ENCODE data around the gene EXOSC9. TPM values are rescaled to one million over a fixed set of nuclear protein-coding genes. Genes with fewer than 3 reads are reported as not detected.

The EXOSC9 gene
- total RNA-seq, 3 donors from 2014 or later (not counting 1 experiment from before 2014, with no cell fraction given) = 45.7 to 57.4 (median 51.2) TPM

DNA sequence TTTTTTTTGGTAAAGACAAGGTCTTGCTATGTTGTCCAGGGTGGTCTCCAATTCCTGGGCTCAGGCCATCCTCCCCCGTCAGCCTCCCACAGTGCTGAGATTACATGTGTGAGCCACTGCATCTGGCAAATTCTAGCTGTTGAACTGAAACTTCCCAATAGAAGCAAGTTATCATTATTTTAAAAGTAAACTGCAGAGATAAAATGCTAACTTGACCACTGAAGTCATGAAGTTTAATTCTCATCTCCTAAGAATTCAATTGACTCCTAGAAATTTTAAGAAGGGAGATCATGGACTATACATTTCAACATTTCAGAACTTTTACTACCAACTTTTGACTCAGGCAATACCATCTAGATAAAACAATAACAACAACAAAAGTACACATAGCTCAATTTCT, 11.7 kb upstream of the EXOSC9 start:
- Mint-ChIP-seq H3K27ac (no peak overlapping the region), H3K36me3 (no peaks in the 10 kb centered on the region), H3K27me3 (ENCODE audit: low read depth in 2 of 2) (peaks cover 37 to 67% of the 10 kb centered on the region in 2 donors), H3K4me3 (no peak overlapping the region), H3K9me3 (no peaks in the 10 kb centered on the region), H3K4me1 (no peaks in the 10 kb centered on the region)
- TF ChIP-seq CTCF (IDR thresholded peaks at IDR 0.05) = no peak
- DNase-seq (no peak), ATAC-seq (no peak)
- H3K9me3 ChIP-seq (ENCODE audit: control insufficient read depth, insufficient read depth, low read length) = peaks cover under 1% of the 10 kb centered on the region
- intact Hi-C loops (cut with micrococcal nuclease) = no loop called here
- peaks cover 12% of the 10 kb centered on the region for H3K27me3 ChIP-seq (ENCODE audit: control insufficient read depth, insufficient read depth, low read length)
- H3K4me1 ChIP-seq (ENCODE audit: control insufficient read depth, insufficient read depth, low read length) = no peaks in the 10 kb centered on the region
- 82% methylated on average over 1 of the region's 1 CpG for WGBS (ENCODE audit: insufficient coverage)
- H3K4me3 ChIP-seq (ENCODE audit: low read length) = no peak overlapping the region
- no peaks in the 10 kb centered on the region for H3K36me3 ChIP-seq (ENCODE audit: control insufficient read depth, insufficient read depth, low read length)
- H3K27ac ChIP-seq (ENCODE audit: low read length) = no peak overlapping the region

- Histone ChIP-seq H3K4me3 (ENCODE audit: low read length) (no peak overlapping the region), H3K9me3 (ENCODE audit: control insufficient read depth, insufficient read depth, low read length) (no peaks in the 10 kb centered on the region), H3K27ac (ENCODE audit: low read length) (no peak overlapping the region), H3K27me3 (ENCODE audit: control insufficient read depth, insufficient read depth, low read length) (peaks cover 8% of the 10 kb centered on the region), H3K36me3 (ENCODE audit: control insufficient read depth, insufficient read depth, low read length) (no peaks in the 10 kb centered on the region), H3K4me1 (ENCODE audit: control insufficient read depth, insufficient read depth, low read length) (no peaks in the 10 kb centered on the region)
- peaks cover 35 to 64% of the 10 kb centered on the region in 2 donors for H3K27me3 Mint-ChIP-seq (ENCODE audit: low read depth in 2 of 2)
- no peaks in the 10 kb centered on the region for H3K4me1 Mint-ChIP-seq
- intact Hi-C loops (cut with micrococcal nuclease) = no loop called here
- no peaks in the 10 kb centered on the region for H3K9me3 Mint-ChIP-seq
- no peak for TF ChIP-seq CTCF (IDR thresholded peaks at IDR 0.05)
- DNase-seq = no peak
- 100% methylated on average over 1 of the region's 3 CpGs for WGBS (ENCODE audit: insufficient coverage)
- H3K27ac Mint-ChIP-seq = no peak overlapping the region
- H3K4me3 Mint-ChIP-seq = no peak overlapping the region
- no peak for ATAC-seq
- no peaks in the 10 kb centered on the region for H3K36me3 Mint-ChIP-seq
Observed at GRCh38 chr4:121789960-121790829, 10.9 kb upstream of the EXOSC9 start.

- Mint-ChIP-seq H3K4me1 (no peaks in the 10 kb centered on the region), H3K27ac (no peak overlapping the region), H3K36me3 (no peaks in the 10 kb centered on the region), H3K4me3 (no peak overlapping the region), H3K27me3 (ENCODE audit: low read depth in 2 of 2) (peaks cover 35 to 58% of the 10 kb centered on the region in 2 donors), H3K9me3 (no peaks in the 10 kb centered on the region)
- Histone ChIP-seq H3K27ac (ENCODE audit: low read length) (no peak overlapping the region), H3K27me3 (ENCODE audit: control insufficient read depth, insufficient read depth, low read length) (peaks cover 6% of the 10 kb centered on the region), H3K36me3 (ENCODE audit: control insufficient read depth, insufficient read depth, low read length) (no peaks in the 10 kb centered on the region), H3K4me1 (ENCODE audit: control insufficient read depth, insufficient read depth, low read length) (no peaks in the 10 kb centered on the region), H3K9me3 (ENCODE audit: control insufficient read depth, insufficient read depth, low read length) (no peaks in the 10 kb centered on the region), H3K4me3 (ENCODE audit: low read length) (no peak overlapping the region)
- DNase-seq = no peak
- ATAC-seq = peak in 1 of 3 donors; percentile 22
- intact Hi-C loops (cut with micrococcal nuclease) = no loop called here
- no peak for TF ChIP-seq CTCF (IDR thresholded peaks at IDR 0.05)
Observed at GRCh38 chr4:121790976-121791375, 10.1 kb upstream of the EXOSC9 start.
